Renal cortex interstitium (tissue), 11 donors: ENCODE data around the gene ZNF440. TPM values are rescaled to one million over a fixed set of nuclear protein-coding genes. Genes with fewer than 3 reads are reported as not detected.
"Not testable (repeated sequence)": the region's sequence is repeated elsewhere in the genome, so short reads cannot be mapped to it uniquely, and the experiment has no call there.

Source experiments
- DNase-seq, 11 donors: peaks; one replicate each; pipeline ENCODE4 v3.0.0-alpha.2; 2013; ENCODE audit warnings: low read depth in 9 of 11, low spot score in 4 of 11; ENCODE audit errors: extremely low read depth in 1 of 11
- polyA plus RNA-seq, 3 donors: library from polyadenylated mRNA; unstranded; fragments of 120-200 nt; gene quantifications; one replicate each; pipeline ENCODE4 v1.2.1, GENCODE V29; 2013; ENCODE audit not compliant: insufficient read length in 3 of 3

ZNF440 gene
- polyA plus RNA-seq, 3 donors, result 12.7 to 21.5 (median 15.6) TPM

DNA sequence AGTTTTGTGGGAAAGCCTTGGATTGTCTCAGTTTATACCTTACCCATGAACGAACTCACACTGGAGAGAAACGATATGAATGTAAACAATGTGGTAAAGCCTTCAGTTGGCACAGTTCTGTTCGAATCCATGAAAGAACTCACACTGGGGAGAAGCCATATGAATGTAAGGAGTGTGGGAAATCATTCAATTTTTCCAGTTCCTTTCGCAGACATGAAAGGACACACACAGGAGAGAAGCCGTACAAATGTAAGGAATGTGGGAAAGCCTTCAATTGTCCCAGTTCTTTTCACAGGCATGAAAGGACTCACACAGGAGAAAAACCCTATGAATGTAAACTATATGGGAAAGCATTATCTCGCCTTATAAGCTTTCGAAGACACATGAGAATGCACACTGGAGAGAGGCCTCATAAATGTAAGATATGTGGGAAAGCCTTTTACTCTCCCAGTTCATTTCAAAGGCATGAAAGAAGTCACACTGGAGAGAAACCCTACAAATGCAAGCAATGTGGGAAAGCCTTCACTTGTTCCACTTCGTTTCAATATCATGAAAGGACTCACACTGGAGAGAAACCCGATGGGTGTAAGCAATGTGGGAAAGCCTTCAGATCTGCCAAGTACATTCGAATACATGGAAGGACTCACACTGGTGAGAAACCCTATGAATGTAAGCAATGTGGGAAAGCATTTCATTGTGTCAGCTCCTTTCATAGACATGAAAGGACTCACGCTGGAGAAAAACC lies 7.5 kb upstream of the ZNF440 start:
- DNase-seq, result no peak

DNA sequence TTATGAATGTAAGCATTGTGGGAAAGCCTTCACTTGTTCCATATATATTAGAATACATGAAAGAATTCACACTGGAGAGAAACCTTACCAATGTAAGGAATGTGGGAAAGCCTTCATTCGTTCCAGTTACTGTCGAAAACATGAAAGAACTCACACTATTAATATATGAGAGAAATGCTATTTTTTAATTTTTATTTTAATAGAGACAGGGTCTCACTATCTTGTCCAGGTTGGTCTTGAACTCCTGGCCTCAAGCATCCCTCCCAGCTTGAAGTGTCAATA lies 7.0 kb upstream of the ZNF440 start:
- no peak for DNase-seq

DNA sequence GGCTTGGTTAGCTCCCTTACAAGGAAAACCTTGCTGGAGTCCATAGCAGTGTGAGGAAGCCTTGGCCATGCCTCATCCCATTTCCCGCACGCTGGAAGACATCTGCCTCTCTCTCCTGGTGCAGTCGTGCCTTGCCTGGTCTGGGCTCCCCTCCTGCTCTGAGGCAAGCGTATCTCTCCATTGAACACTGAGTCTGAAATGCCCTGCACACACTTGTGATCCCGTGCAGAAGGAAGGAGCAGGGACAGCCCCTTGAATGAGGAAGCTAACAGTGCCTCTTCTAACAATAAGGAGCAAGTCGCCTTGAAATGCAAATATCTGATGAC lies 407 bp upstream of the ZNF440 start:
- DNase-seq, result no peak

DNA sequence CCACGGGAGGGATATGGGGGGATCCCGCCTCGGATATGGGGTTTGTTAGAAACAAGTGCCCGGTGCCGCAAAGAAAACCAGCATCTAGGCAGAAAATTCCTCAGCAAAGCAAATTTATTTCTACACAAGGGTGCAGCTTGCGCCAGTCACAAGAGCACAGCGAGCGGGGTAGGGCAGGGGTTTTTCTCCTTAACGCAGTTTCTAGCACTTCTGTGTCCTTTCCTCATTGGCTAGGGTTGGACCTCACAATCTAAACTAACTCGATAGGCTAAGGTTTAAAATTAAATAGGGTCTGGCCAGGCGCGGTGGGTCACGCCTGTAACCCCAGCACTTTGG lies 595 bp downstream of the ZNF440 start:
- DNase-seq, result peak in 2 of 11 donors; percentile 7 to 11

DNA sequence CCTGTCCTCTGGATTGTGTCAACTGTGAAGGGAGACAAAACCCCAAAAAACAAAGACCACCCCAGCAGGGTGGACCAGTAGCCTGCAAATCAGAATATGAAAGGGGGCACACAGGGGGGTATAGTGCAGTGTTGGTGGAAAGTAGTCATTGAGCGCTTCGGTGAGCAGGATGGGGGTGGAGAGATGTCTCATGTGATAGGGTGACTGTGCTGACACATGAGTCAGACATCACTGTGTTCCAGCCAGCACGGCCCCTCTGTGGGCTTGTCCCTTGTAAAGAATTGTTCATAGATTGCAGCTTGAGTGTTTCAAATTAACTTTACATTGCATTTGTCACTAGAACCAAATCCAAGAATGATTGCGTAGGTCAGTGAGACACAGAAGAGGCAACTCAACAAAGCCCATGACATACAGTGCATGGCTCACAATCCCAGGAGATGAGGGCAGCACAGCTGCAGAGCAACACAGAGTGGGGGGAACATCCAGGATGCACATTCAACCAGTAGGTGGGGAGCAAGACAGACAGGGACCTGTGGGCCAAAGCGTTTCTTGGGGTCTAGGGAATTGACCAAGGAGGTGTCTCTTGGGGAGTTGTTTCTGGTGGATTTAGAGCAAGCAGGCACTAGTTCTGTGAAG lies 7.5 kb downstream of the ZNF440 start:
- no peak for DNase-seq

DNA sequence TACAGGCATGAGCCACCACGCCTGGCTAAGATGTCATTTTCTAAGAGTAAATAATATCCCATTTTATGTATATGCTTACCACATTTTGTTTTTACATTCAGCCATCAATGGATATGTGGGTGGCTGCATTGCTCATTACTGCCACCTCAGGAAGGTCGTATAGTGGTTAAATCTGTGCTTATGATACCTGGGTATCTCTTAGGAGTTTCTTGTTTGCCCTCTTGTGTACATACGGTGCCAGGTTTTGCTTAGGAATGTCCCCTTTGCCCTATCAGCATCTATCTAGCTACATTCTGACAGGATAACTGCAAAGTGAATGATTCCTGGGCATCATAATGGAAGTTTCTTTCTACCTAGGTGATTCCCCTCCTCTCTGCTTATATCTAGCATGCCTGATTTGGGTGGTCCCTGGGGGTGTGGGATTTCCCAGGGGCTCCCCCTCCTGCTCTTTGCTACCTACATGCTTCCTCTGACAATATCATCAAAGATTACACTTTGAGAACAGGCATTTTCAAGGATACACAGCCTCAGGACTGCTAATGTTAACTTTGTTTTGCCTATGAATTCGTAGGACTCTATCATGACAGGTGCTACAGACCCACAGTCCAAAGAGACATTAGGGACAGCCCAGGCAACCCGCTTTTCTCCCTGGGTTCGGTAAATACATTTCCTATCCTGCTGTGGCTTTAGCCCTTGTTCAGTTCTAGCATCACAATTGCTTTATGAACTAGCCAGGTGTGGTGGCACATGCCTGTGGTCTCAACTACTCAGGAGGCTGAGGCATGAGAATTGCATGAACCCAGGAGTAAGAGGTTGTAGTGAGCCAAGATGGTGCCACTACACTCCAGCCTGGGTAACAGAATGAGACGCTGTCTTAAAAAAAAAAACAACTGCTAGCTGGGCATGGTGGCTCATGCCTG lies 15.1 kb downstream of the ZNF440 start:
- not testable (repeated sequence) for DNase-seq

DNA sequence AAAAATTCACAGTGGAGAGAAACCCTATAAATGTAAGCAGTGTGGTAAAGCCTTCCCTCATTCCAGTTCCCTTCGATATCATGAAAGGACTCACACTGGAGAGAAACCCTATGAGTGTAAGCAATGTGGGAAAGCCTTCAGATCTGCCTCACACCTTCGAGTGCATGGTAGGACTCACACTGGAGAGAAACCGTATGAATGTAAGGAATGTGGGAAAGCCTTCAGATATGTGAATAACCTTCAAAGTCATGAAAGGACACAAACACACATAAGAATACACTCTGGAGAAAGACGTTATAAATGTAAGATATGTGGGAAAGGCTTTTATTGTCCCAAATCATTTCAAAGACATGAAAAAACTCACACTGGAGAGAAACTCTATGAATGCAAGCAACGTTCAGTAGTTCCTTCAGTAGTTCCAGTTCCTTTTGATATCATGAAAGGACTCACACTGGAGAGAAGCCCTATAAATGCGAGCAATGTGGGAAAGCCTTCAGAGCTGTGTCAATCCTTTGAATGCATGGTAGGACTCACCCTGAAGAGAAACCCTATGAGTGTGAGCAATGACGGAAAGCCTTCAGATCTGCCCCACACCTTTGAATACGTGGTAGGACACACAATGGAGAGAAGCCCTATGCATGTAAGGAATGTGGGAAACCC lies 18.3 kb downstream of the ZNF440 start:
- DNase-seq, result no peak

DNA sequence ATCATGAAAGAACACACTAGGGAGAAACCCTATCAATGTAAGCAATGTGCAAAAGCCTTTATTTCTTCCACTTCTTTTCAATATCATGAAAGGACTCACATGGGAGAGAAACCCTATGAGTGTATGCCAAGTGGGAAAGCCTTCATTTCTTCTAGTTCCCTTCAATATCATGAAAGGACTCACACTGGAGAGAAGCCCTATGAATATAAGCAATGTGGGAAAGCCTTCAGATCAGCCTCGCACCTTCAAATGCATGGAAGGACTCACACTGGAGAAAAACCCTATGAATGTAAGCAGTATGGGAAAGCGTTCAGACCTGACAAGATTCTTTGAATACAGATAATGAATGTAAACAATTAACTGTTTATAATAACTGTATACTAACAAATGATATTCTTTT lies 19.5 kb downstream of the ZNF440 start:
- DNase-seq, result no peak

DNA sequence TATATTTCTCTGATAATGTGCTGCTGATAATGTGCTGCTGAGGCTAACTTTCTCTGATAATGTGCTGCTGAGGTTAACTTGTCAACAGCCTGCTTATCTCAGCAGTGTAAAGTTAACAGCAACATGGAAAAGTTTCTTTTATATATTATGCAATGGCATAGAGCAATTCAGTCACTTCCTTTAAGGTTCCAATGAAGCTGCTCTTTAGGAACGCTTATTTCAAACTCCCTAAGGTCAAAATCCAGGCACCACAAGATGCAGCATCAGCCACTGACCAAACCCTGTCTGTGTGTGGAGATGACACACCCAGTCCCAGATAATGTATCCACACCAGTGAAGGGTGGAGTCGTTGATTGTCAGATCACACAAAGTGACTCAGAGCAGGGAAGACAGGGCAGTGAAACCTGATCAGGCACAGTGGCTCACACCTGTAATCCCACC lies 21.6 kb downstream of the ZNF440 start:
- not testable (repeated sequence) for DNase-seq

DNA sequence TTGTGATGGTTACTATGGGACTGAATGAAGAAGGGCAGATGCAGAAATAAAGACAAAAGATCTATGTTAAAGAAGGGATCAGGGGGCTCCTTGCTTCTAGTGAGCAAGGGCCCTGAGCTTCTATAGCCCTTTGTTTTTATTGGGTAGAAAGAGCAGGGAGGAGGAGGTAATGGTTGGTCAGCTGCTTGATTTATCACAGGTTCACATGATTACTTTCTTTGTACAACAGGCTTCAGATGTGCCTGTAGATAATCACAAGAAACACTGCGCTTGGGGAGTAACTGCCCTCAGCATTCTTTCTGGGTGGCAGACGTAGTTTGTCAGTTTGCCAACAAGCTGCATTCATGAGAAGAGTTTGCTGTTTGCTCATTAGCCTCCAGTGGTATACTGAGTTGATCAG lies 29.6 kb downstream of the ZNF440 start:
- peak in 7 of 11 donors; percentile 7 to 45 (median 18) for DNase-seq

DNA sequence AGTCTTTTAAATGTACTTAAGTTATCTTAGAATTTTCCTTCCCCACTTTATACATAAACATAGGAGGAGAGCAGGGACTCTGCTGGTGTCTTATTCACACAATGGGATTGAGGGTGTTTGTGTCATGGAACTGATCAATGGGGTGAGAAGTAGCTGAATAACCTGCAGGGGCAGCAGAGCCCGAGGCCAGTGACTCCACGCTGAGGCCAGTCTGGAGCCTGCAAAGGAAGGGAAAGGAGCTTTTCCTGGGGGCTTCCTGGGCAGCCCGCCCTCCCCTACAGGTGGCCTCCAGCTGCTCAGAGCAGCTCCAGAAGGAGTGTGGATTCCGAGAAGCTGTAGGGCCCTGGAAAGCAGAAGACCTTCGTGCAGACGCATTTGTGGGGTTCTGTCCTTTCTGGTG lies 33.5 kb downstream of the ZNF440 start:
- not testable (repeated sequence) for DNase-seq

DNA sequence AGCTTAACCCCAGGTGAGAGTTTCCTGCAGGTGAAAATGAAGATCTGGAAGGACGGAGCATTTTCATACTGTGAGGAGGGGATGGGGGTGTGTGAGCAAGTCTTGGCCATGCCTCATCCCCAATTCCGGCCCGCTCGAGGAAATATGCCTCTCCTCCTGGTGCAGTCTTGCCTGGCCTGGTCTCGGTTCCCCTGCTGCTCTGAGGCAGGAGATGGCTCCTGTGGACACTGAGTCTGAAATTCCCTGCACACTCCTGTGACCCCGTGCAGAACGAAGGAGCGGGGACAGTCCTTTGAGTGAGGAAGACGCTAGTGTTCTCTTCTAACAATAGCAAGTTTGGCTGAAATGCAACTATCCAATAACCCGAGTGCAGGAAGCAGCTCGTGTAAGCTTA lies 34.1 kb downstream of the ZNF440 start:
- DNase-seq, result no peak

DNA sequence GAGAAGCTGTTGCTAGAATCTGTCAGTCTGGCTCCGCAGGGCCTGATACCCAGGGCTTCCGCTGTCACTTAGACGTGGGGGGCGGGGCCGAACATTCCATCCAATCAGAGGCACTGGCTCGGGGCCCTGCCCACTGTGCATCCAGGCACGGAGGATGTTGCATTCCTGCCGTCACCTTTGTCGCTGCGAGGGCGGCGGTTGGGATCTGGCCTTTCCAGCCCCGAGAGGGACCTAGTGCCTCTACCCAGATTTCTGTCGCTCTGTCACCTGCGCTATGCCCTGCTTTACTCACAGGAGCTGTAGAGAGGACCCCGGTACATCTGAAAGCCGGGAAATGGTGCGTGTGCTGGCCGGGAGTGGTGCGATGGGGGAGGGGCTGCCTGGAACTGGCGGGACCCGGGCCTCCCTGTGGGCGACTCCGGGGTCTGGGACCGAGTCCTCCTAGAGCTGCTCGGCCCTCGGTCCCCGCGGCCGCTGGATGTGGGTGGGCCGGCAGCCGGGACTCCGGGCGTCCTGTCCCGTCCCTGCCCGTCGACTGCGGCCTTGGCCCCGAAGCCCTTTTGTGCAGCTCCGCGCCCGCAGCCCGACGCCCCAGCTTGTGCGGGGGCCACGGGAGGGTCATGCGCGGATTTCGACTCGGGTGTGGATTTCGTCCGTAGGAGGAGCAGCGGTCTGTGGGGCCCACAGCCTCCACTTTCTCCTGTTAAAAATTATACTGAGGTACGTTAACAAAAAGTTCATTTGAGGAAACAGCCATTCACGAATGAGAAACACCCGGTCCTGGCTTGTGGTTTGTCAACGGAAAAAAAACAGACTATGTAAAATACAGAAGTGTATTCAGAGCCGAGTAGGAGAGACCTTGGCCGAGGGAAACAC lies 34.8 kb downstream of the ZNF440 start, which contains the start of gene ZNF439:
Gene ZNF439, plus strand, starts transcription at position 133 of the 876 bp plus-strand sequence. Its CDS starts 142 bp downstream, at position 275.
- DNase-seq, result peak; percentile 73 to 93 (median 87)

DNA sequence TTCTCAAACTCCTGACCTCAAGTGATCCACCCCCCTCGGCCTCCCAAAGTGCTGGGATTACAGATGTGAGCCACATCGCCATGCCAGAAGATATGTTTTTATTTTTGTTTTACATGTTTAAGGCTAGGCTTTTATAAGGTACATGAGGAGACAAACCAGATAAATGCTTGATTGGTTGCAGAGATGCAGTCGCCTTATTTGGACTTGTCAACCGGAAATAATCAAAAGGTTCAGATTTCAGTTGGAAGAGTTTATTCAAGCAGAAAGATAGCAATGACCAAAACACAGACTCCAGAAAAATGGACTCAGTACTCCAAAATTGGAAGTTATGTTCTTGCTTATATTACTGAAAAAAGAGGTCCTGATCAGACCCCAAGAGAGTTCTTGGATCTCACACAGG lies 36.2 kb downstream of the ZNF440 start:
- not testable (repeated sequence) for DNase-seq

DNA sequence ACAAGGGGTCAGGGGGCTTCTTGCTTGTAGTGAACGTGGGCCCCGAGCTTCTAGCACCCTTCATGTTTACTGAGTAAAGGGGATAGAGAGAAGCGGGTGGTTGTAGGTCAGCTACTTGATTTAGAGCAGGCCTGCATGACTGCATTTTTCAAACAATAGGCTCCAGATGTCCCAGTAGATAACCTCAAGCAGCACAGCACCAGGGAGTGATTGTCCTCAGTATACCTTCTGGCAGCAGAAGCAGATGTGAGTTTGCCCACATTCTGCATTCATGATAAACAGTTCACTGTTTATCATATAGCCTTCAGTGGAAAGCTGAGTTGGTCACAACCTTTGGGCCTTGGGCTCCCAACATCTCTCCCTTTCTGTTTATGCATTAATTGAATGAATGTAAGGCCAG lies 39.3 kb downstream of the ZNF440 start:
- DNase-seq, result no peak

DNA sequence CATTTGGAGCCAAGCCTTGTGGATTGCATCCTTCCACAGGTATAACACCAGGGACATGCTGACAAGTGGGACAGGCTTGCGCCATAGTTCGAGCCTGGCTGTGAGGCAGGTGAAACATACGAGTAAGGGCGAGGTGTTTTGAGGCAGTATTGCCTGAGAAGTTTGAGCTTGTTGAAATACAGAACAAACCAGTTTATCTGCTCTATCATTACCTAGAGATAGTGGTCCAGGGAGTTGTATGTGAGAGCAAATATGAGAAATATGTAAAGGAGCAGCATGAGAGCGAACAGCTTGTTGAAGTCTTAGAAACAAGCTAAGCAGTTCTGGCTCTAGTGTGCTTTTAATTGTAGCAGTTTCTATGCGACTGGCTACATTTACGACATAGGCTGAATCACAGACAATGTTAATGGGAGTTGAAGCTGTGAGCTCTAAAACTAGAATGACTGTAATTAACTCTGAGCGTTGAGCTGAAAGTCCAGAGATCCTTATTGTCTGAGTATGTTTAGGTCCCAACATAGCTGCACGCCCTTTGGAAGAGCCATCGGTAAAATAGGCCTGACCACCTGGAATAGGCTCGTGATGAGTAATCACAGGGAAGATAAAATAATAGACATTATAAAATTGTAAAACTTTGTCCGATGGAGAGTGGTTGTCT lies 42.6 kb downstream of the ZNF440 start:
- no peak for DNase-seq

DNA sequence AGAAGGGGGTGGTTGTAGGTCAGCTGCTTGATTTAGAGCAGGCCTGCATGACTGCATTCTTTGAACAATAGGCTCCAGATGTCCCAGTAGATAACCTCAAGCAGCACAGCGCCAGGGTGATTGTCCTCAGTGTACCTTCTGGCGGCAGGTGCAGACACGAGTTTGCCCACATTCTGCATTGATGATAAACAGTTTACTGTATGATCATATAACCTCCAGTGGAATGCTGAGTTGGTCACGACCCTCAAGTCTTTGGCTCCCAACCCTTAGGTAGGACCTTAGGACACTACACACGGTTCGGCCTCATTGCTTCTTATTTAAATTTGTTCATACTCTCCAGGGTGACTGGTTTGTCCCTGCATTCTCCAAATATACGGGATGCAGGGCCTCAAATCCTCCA lies 46.6 kb downstream of the ZNF440 start:
- no peak for DNase-seq

DNA sequence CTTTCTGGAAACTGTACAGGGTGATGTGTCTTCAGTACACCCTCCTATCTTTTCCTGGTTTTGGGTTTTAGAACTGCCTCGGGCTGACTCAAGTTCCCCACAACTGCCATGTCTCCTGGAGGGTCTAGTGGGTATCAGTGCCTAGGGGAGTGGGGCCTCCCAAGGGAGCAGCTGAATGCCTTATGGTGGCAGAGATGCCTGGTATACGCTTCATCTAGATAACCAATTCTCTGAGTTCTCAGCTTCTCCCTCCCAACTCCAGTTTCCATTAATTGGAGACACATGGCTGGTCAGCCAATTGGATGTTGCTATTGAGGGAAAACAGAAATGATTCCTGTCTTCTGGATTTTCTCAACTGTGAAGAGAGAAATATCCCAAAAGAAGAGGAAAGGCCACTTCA lies 47.2 kb downstream of the ZNF440 start:
- DNase-seq, result no peak
